MCF 10A (cell line): ENCODE measurements around the gene POMGNT2. TPM values are rescaled to one million over a fixed set of nuclear protein-coding genes. Genes with fewer than 3 reads are reported as not detected.

Source experiments
- BruUV-seq: library from RNA; stranded (reverse); fragments of 400-500 nt; replicated peaks from 2 replicates; lab custom pipeline; 2021; lab: Mats Ljungman, UMichigan
- CTCF ChIA-PET: fragments of 300-600 bp; sonication (Branson Sonifier 250); formaldehyde crosslinking; extraction: SDS; loops from one replicate; lab custom pipeline; 2021; ENCODE audit warnings: antibody characterized with exemption, inconsistent platforms; lab: Yijun Ruan, JAX
- POLR2A ChIA-PET: fragments of 300-600, 350-650 bp; sonication (Branson Sonifier 250); formaldehyde crosslinking; extraction: SDS; loops from one replicate; lab custom pipeline; 2020; ENCODE audit warnings: antibody characterized with exemption, inconsistent platforms; lab: Yijun Ruan, JAX
- DNase-seq: peaks from one replicate; pipeline ENCODE4 v3.0.0-alpha.2; 2018; ENCODE audit not compliant: unreplicated experiment
- H3K27ac Mint-ChIP-seq: one replicate; pipeline ENCODE4 v1.8.0; 2022; ENCODE audit warnings: mild to moderate bottlenecking, low read depth, mixed read lengths; ENCODE audit not compliant: unreplicated experiment
- H3K27me3 Mint-ChIP-seq: one replicate; pipeline ENCODE4 v1.8.0; 2022; ENCODE audit warnings: mixed read lengths; ENCODE audit not compliant: insufficient read depth, unreplicated experiment
- H3K36me3 Mint-ChIP-seq: one replicate; pipeline ENCODE4 v1.8.0; 2022; ENCODE audit warnings: mild to moderate bottlenecking, moderate library complexity, mixed read lengths; ENCODE audit not compliant: insufficient read depth, unreplicated experiment
- H3K4me1 Mint-ChIP-seq: one replicate; pipeline ENCODE4 v1.8.0; 2022; ENCODE audit warnings: mixed read lengths; ENCODE audit not compliant: insufficient read depth, unreplicated experiment
- H3K4me3 Mint-ChIP-seq: one replicate; pipeline ENCODE4 v1.8.0; 2022; ENCODE audit warnings: mild to moderate bottlenecking, moderate library complexity, mixed read lengths; ENCODE audit not compliant: unreplicated experiment
- H3K9me3 Mint-ChIP-seq: one replicate; pipeline ENCODE4 v1.8.0; 2022; ENCODE audit warnings: mixed read lengths; ENCODE audit not compliant: unreplicated experiment
- CTCF ChIP-seq: fragments of 200-600 bp; IDR thresholded peaks from one replicate; pipeline ENCODE4 v1.8.0; 2022; ENCODE audit warnings: antibody characterized with exemption, mild to moderate bottlenecking; ENCODE audit not compliant: unreplicated experiment
- intact Hi-C: fragments of 100-400 bp; cut with micrococcal nuclease; formaldehyde crosslinking; loops from 2 replicates; pipeline ENCODE4 v1.14.1; 2022
- total RNA-seq: library from RNA; stranded (reverse); gene quantifications from 2 replicates; pipeline ENCODE4 v1.2.3, GENCODE V29; 2022

POMGNT2 gene
- total RNA-seq, 1 experiment from 2014 or later = 6.2 TPM

- Mint-ChIP-seq H3K27me3 (no peaks in the 10 kb centered on the region), H3K4me3 (no peak overlapping the region), H3K36me3 (no peaks in the 10 kb centered on the region), H3K27ac (no peak overlapping the region), H3K4me1 (peaks cover 8% of the 10 kb centered on the region), H3K9me3 (no peaks in the 10 kb centered on the region)
- CTCF ChIA-PET = interaction anchor here (0.7 to 2.1 kb wide), 2 partner anchors 22 to 142 kb away, joined by 3 to 13 read pairs; no protein-coding TSS in a partner anchor
- no peak for DNase-seq
- no TSS peak for BruUV-seq
- intact Hi-C loops = no loop called here
- TF ChIP-seq CTCF = no peak
- POLR2A ChIA-PET = interaction anchor here (1.2 kb wide), 1 partner anchor 193 kb away, joined by 4 read pairs; no protein-coding TSS in a partner anchor
Observed at GRCh38 chr3:43104039-43104438, 1.8 kb downstream of the POMGNT2 start.

- BruUV-seq = no TSS peak
- TF ChIP-seq CTCF = no peak
- peaks cover 8% of the 10 kb centered on the region for H3K4me1 Mint-ChIP-seq
- CTCF ChIA-PET = interaction anchor here (2.1 kb wide), 1 partner anchor 141 kb away, joined by 13 read pairs; no protein-coding TSS in a partner anchor
- no peak overlapping the region for H3K4me3 Mint-ChIP-seq
- peak overlapping the region; percentile 49 for H3K27ac Mint-ChIP-seq
- H3K36me3 Mint-ChIP-seq = no peaks in the 10 kb centered on the region
- no peaks in the 10 kb centered on the region for H3K27me3 Mint-ChIP-seq
- no peak for DNase-seq
- no peaks in the 10 kb centered on the region for H3K9me3 Mint-ChIP-seq
- POLR2A ChIA-PET = interaction anchor here (0.5 to 1.2 kb wide), 2 partner anchors 194 to 663 kb away, joined by 3 to 4 read pairs; no protein-coding TSS in a partner anchor
- intact Hi-C loops = no loop called here
Observed at GRCh38 chr3:43102773-43103480, 3.0 kb downstream of the POMGNT2 start.

- no peak for DNase-seq
- ChIA-PET POLR2A (no interaction called here), CTCF (interaction anchor here (0.5 kb wide), 1 partner anchor 136 kb away, joined by 3 read pairs; no protein-coding TSS in a partner anchor)
- no peaks in the 10 kb centered on the region for H3K4me1 Mint-ChIP-seq
- TF ChIP-seq CTCF = no peak
- no peak overlapping the region for H3K4me3 Mint-ChIP-seq
- intact Hi-C loops = no loop called here
- no peaks in the 10 kb centered on the region for H3K27me3 Mint-ChIP-seq
- no peaks in the 10 kb centered on the region for H3K9me3 Mint-ChIP-seq
- H3K36me3 Mint-ChIP-seq = no peaks in the 10 kb centered on the region
- BruUV-seq = no TSS peak
- H3K27ac Mint-ChIP-seq = no peak overlapping the region
Observed at GRCh38 chr3:43098761-43099160, 7.1 kb downstream of the POMGNT2 start.

GRCh38 chr3:43097400-43098080 lies 8.3 kb downstream of the POMGNT2 start:
- no peaks in the 10 kb centered on the region for H3K36me3 Mint-ChIP-seq
- no peak overlapping the region for H3K27ac Mint-ChIP-seq
- ChIA-PET POLR2A (interaction anchor here (1.0 to 1.2 kb wide), 2 partner anchors 8 to 12 kb away, joined by 3 read pairs; no protein-coding TSS in a partner anchor), CTCF (interaction anchor here (0.6 to 1.3 kb wide), 2 partner anchors 9 to 134 kb away, joined by 3 to 4 read pairs; no protein-coding TSS in a partner anchor)
- no peaks in the 10 kb centered on the region for H3K4me1 Mint-ChIP-seq
- no peak for TF ChIP-seq CTCF
- no peaks in the 10 kb centered on the region for H3K9me3 Mint-ChIP-seq
- H3K4me3 Mint-ChIP-seq = no peak overlapping the region
- DNase-seq = no peak
- H3K27me3 Mint-ChIP-seq = no peaks in the 10 kb centered on the region
- intact Hi-C loops = no loop called here
- BruUV-seq = no TSS peak
